Gastroesophageal sphincter (tissue), 3 donors: Measurements from ENCODE around the gene B9D1.

Experiments used
- CTCF ChIP-seq, 4 experiments: fragments of 200-600 bp in 2 of 4; fragments of 450-650 bp in 2 of 4; sonication (generic) in 1 of 4; IDR thresholded peaks; one replicate each; pipeline ENCODE4 v1.5.1; 2017 to 2019; ENCODE audit warnings: antibody characterized with exemption in 4 of 4, mild to moderate bottlenecking in 2 of 4, moderate library complexity in 2 of 4
- POLR2A ChIP-seq, 2 donors: fragments of 450-650 bp; IDR thresholded peaks; one replicate each; pipeline ENCODE4 v1.6.1; 2017; ENCODE audit warnings: antibody characterized with exemption in 2 of 2, mild to moderate bottlenecking in 2 of 2, moderate library complexity in 1 of 2
- POLR2AphosphoS5 ChIP-seq: sonication (generic); formaldehyde crosslinking; IDR thresholded peaks from one replicate; pipeline ENCODE4 v1.6.1; 2017; ENCODE audit warnings: antibody characterized with exemption

GRCh38 chr17:19294443-19294842 is 68.1 kb downstream of the B9D1 start:
- no peak for TF ChIP-seq CTCF (IDR thresholded peaks at IDR 0.05)
- TF ChIP-seq POLR2A (IDR thresholded peaks at IDR 0.05), result no peak
- TF ChIP-seq POLR2AphosphoS5, result no peak
